Middle frontal gyrus (tissue), 1 donor: ENCODE measurements around the gene RCAN1.
"Not testable (repeated sequence)": the region's sequence is repeated elsewhere in the genome, so short reads cannot be mapped to it uniquely, and the experiment has no call there.

Experiments used
- DNase-seq: peaks from one replicate; pipeline ENCODE4 v3.0.0-alpha.2; 2015; ENCODE audit warnings: low spot score; ENCODE audit errors: extremely low spot score

RCAN1 gene

DNA sequence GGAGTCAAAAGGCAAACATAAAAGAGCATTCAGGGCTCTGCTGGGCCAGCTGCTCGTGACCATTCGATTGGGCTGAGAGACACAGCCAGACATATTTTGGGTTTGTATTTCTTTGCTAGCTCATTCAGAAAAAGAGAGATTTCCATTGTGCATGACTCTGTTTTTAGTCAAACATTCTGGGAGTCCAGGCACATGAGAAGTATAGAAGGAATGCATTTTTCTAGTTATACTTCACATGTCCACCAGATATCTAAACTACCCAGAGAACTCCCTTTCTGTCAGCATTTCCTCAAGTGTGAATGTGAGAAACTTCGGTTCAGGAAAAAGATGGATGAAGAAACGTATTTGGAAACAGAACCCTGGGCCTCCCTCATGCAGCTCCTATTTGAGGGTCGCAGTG lies 96.6 kb downstream of the RCAN1 start:
- no peak for DNase-seq

DNA sequence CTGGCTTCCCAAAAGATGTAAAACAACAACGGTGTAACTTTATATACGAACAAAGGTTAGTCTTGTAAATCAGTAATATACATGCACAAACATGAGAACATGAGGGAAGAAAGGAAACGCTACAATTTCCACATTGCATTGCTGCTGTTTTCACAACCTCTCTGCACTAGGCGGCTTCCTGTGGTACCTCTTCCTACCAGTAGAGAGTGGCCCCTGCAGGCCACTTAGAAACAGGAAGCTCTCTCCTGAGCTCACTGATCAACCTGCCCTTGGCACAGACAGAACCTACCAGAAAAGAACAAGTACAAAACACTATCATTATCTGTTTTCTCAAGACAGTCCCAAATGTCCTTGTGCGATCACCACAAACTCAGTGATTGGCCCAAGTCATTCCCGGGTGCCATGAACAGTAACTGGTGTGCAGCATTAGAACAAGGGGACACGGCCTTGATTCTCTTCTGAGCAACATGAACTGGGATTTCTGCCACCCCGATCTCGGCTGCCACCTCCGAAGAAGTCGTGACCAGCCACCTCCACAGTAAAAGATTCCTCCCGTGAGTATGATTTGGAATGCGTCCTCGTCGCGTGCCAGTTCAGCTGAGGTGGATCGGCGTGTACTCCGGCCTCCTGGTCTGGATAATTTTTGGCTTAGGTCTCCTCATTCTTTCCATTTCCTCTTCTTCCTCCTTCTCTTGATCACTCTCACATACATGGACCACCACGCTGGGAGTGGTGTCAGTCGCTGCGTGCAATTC lies 97.2 kb downstream of the RCAN1 start:
- no peak for DNase-seq

- DNase-seq: no peak
Measured at GRCh38 chr21:34517039-34517438, 97.9 kb downstream of the RCAN1 start.

DNA sequence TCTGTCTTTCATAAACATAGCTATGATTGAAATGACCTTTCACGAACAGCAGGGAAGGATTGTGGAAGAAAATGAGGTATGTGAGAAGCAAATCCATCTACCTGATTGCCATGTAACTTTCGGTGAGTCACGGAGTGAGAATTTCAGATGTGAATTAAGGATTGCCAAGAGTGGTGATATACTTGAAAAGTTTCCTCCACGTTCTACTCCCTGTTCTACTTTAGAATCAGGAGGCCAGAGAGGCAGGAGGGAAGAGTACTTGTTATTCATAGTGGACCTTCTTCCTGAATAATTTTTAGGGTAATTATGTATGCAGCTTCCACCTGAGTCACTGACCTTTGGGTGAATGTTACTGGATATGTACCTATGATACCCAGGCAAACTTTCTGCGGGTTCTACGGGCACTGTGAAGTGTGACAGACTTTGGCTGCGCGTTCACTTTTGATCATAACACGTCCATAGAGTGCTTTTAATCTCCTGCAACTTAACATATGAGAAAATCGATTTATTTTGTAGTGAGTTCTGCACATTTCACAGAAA lies 100.3 kb downstream of the RCAN1 start:
- no peak for DNase-seq

- no peak for DNase-seq
Measured at GRCh38 chr21:34513129-34513675, 101.7 kb downstream of the RCAN1 start.

GRCh38 chr21:34511787-34512455 lies 103.0 kb downstream of the RCAN1 start, which contains the start of gene KCNE1:
KCNE1 (minus strand) TSS chr21:34512210; CDS start chr21:34449634, 62,576 bp downstream.
- no peak for DNase-seq

GRCh38 chr21:34511181-34511580 lies 103.7 kb downstream of the RCAN1 start:
- no peak for DNase-seq

DNA sequence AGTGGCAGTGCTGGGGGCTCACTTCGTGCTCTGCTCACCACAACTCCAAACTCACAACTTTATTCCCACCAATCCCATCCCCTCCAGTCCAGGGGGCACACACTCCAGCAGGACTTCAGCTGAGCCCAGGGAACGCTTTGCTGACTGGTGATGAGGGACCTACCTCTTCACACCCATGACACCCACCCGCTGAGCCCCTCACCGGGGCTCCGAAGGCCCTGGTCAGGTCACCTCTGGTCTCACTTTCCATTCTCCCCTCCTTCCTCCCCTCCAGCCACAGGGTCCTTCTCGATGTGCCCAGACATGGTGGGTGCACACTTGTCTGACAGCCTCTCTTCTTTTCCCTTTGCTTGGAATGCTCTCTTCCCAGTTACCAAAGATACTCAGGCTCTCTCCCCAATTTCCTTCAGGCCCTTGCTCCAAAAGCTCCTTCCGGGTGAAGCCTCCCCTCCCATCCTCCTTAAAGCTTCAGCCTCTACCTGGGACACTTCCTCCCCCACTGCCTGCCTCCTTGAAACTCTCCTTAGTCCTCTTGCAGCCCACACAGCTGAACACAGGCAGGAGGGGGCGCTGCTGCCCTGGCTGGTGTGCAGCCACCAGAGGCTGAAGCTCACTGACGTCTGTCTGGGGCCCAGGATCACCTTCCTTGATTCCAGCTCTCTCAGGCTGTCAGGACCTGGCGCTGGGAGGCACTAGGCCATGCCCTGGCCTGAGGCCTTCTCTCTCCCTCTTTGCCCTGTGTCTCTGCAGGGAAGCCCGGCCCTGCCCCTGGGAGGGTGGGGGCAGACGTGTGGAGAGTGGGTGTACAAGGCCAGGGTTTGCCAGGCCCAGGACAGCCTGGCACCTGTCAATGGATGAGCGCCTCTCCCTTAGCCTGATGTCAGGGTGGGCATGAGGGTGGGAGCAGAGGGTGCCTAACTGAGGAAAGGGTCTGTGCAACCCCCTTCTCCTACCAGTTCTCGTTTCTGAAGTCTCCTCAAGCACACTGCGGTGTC lies 104.5 kb downstream of the RCAN1 start:
- no peak for DNase-seq

DNA sequence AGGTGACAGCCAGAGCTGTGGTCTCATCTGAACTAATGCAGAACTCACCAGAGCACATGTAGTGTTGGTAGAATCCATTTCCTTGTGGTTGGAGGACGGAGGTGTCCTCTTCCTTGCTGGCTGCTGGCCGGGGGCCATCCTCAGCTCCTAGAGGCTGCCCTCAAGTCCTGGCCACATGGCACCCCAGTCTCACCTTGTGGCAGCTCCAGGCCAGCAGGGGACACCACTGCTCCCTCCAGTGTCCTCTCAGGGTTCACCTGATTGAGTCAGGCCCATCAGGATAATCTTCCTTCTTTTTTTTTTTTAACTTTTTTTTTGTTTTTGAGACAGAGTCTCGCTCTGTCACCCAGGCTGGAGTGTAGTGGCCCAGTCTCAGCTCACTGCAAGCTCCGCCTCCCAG lies 105.8 kb downstream of the RCAN1 start:
- no peak for DNase-seq

DNA sequence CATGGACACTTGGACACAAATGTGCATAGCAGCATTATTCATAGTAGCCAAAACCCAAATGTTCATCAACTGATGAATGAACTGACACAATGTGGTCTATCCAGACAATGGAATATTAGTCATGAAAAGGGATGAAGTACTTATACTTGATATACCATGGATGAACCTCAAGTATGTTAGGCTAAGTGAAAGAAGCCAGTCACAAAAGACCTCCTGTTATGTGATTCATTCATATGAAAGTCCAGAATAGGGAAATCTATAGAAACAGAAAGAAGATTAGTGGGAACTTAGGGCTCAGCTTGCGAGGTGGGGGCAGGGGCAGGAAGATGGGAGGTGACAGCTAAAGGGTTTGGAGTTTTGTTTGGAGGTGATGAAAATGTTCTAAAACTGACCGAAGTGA lies 110.3 kb downstream of the RCAN1 start:
- no peak for DNase-seq

GRCh38 chr21:34502480-34503106 lies 112.3 kb downstream of the RCAN1 start:
- DNase-seq: no peak

GRCh38 chr21:34501716-34502115 lies 113.2 kb downstream of the RCAN1 start:
- DNase-seq: no peak

- DNase-seq: no peak
Measured at GRCh38 chr21:34500191-34500590, 114.7 kb downstream of the RCAN1 start.

DNA sequence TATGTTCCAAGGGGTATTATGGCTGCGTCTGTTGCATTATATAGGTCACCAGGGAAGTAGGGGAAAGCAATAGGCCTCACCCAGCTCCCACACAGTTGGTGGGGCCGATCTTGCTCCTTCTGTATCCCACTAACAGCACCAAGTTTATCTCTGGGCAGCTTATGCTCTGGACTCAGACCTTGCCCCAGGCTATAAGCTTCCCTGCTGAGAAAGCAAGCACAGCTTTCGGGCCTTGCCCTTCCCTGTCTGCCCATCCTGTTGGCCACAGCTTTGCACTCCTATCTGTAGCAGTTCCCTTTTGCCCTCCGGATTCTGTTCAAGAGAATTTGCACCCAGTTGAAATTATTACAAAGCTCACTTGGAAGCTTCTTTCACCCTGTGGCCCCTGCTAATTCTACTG lies 115.8 kb downstream of the RCAN1 start:
- DNase-seq: no peak

- DNase-seq: no peak
Measured at GRCh38 chr21:34498623-34499022, 116.3 kb downstream of the RCAN1 start.

DNA sequence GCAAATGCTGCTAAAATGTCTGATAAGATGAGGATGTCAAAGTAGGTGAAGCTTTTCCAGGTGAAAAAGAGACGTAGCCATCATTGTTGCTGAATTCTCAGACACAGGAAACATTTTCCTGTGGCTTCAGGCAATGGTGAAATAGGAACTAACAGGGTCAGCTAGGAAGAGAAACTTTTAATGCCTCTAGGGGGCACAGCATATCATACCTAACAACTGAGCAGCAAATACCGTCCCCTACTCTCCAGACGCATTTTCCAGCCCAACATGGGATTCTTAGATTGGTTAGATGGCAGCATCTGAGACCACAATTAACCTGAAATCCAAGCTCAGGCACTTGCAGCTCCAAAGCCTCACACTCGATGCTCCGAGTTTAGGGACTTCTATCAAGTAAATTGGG lies 131.1 kb downstream of the RCAN1 start:
- DNase-seq: not testable (repeated sequence)

GRCh38 chr21:34483435-34483834 lies 131.5 kb downstream of the RCAN1 start:
- not testable (repeated sequence) for DNase-seq

DNA sequence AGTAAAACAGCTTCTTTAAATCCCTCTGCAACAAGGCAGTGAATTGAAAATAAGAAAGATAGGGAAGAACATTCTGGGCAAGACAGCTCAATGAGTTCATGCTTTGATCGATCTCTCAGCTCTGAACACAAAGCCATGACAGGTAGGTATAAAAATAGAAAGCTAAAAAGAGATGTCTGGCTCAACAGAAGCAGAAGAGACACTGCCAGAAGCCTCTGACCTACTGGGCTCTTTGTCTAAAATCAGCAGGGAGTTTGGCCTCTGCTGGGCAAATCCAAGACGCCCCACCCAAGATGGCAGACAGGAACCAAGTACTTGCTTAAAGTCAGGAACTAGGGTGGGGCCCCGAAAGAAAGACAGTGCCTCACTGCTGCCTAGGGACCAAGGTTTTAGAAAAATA lies 147.6 kb downstream of the RCAN1 start:
- not testable (repeated sequence) for DNase-seq
